Stimulated activated CD8-positive, alpha-beta memory T cell treated with anti-CD3 and anti-CD28 coated beads, Interleukin-7, amount 100 ng/mL, for 4 hours (primary cell): ENCODE data around the gene SP1.
A peak's percentile ranks its signal among the peaks of the same experiment; 100 is the strongest.
"Not testable (repeated sequence)": the region's sequence is repeated elsewhere in the genome, so short reads cannot be mapped to it uniquely, and the experiment has no call there.

Experiments
- DNase-seq, 2 donors: peaks; one replicate each; pipeline ENCODE4 v3.0.0-alpha.2; 2020; ENCODE audit warnings: low read depth in 2 of 2

Gene SP1

DNA sequence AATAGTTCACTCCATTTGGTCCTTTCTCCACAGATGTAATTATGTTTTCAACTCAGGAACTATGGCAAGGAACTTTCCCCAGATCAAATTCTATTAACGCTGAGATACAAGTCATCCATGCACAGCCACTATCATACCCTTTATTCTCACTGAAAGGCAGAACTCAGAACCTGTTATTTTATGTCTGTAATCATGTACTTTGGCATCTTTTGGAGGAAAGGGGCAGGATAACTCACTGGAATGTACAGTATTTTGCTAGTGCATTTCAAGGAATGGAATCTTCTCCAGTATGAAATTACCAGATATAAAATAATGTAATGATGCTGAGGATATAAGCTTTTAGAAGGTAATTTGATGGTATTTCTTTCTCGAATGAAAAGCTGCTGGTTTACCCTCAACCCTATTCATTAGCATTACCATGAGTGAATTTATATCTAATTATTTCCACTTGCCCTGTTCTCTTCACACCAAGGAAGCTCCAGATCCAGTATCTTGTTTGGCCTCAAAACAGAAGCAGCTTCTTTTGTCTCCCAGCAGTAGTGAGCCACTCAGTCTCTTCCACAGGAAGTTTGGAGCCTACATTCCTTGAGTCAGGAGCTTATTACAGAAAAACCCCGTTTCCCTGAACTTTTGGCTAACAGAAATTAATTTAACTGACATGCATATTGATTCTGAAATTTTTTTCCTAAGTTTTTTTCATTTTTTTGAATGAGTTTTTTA lies 33.7 kb downstream of the SP1 start:
- DNase-seq, result no peak

DNA sequence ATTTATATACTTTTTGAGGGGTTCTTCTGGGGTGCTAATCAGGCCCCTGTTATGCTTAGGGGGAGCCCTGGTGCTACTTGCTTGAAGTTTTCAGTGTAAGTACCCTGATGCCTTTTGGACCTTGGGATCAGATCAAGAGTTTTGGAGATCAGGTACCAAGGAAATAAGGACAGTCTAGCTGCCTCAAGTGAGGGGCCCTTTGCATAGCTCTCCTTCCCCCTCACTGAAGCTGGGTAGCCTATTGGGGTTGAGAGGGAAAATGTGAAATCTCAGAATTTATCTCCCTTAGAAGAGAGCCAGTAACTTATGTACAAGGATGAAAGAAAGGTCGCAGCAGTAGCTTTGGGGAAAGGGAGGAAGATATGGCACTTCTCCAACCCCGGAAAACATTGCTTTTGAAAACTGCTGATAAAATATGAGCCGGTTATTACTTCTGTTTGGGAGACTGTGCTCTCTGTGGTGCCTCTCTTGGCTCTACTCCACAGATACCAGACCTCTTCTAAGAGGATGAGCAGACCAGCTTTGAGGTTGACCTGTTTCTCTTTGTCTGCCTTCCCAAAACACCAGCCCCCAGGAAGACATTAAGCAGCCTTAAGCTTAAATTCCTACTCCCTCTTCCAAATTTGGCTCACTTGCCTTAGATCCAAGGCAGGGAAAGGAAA lies 34.9 kb downstream of the SP1 start:
- no peak for DNase-seq

DNA sequence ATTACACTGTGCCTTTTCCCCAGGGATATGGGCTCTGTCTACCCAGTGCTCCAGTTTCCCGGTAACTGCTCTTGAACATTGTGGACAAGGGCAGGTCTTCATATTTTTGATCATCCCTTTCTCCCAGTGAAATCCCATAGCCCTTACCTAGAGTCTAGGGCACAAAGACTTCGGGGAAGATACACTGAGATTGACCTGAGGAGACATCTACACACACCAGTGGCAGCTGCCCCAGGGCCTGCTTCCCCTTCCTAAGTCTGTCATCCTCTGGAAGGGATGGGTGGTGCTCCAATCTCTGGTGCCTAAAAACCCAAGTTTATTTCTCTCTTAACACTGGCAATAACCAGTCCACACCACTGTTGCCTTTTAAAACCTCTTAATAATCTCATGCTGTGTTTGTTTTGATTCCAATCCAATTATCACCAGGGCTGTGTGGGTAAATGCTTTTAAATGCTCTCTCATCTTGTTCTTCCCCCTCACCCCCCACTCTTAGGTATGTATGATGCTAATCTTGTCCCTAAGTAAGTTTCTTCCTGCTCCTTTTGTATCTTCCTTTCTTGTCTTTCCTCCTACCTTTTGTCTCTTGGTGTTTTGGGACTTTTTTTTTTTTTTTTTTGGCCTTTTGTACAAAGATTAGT lies 35.9 kb downstream of the SP1 start:
- not testable (repeated sequence) for DNase-seq

DNA sequence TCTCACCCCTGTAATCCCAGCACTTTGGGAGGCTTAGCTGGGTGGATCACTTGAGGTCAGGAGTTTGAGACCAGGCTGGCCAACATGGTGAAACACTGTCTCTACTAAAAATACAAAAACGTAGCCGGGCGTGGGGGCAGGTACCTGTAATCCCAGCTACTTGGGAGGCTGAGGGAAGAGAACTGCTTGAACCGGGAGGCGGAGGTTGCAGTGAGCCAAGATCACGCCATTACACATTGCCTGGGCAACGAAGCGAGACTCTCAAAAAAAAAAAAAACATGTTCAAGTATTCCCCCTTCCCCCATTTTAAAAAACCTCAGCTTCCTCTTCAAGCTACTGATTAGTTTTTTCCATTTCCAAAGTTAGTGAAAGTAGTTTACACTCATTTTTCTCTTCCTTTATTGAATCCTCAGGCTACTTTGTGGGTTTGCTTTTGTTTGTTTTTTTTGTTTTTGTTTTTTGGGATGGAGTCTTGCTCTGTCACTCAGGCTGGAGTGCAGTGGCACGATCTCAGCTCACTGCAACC lies 37.4 kb downstream of the SP1 start:
- DNase-seq, result not testable (repeated sequence)

DNA sequence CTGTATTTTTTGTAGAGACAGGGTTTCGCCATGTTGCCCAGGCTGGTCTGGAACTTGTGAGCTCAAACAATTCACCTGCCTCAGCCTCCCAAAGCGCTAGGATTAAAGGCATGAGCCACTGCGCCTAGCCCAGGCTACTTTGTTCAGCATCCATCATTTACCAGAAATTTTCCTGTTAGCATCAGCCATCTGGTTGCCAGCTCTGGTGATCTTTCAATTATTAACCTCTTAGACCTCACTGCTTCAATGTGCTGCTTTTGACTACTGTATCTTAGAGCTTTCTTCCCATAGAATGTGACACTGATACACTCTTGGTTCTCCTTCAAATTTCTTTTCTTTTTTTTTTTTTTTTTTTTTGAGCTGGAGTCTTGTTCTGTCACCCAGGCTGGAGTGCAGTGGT lies 38.2 kb downstream of the SP1 start:
- DNase-seq, result no peak

DNA sequence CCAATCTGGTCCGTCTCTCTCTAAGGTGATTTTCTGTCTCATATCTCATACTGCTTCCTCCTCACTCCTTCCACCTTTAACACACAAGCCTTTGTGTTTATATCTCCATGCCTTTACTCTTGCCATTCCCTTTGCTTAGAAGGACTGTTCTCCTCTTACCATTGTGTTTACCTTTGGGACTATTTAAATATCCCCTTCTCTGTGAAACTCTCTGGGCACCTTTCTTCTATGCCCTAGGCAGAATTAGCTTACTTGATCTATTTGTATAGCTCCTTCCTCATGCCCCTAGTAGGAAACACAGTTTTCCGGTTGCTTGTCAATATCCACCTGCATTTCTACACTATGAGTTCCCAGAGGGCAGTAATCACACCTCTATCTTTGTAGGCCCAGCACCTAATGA lies 39.8 kb downstream of the SP1 start:
- no peak for DNase-seq

DNA sequence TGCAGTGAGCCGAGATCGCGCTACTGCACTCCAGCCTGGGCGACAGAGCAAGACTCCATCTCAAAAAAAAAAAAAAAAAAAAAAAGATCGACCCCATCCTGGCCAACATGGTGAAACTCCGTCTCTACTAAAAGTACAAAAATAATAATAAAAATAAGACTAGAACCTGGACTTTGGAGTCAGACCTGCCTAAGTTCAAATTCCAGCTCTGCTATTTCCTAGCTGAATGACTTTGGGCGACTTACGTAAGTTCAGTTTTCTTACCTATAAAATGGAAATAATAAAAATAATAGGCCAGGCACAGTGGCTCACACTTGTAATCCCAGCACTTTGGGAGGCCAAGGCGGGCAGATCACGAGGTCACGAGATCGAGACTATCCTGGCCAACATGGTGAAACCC lies 42.3 kb downstream of the SP1 start:
- not testable (repeated sequence) for DNase-seq

DNA sequence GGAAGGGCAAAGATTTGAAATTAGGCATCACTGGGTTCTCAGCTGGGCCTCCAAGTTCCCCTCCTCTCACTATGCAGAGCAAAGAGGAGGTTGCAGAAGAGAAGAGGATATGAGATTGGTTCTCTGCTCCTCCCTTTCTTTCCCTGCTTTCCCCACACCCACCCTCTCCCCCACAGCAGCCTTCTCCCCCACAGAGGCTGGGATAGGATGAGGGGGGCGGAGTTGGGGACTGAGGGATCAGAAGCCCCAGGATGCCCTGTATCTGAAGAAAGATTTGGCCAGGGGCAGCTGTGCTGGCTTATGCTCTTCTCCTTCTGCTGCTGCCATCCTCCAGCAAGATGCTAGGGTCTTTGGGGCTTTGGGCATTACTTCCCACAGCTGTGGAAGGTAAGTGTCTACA lies 43.6 kb downstream of the SP1 start, which contains the start of gene AMHR2:
Gene AMHR2 (plus strand): TSS at position 259 of the 400 bp plus-strand sequence. CDS start 80 bp downstream, at position 339.
- DNase-seq, result no peak

DNA sequence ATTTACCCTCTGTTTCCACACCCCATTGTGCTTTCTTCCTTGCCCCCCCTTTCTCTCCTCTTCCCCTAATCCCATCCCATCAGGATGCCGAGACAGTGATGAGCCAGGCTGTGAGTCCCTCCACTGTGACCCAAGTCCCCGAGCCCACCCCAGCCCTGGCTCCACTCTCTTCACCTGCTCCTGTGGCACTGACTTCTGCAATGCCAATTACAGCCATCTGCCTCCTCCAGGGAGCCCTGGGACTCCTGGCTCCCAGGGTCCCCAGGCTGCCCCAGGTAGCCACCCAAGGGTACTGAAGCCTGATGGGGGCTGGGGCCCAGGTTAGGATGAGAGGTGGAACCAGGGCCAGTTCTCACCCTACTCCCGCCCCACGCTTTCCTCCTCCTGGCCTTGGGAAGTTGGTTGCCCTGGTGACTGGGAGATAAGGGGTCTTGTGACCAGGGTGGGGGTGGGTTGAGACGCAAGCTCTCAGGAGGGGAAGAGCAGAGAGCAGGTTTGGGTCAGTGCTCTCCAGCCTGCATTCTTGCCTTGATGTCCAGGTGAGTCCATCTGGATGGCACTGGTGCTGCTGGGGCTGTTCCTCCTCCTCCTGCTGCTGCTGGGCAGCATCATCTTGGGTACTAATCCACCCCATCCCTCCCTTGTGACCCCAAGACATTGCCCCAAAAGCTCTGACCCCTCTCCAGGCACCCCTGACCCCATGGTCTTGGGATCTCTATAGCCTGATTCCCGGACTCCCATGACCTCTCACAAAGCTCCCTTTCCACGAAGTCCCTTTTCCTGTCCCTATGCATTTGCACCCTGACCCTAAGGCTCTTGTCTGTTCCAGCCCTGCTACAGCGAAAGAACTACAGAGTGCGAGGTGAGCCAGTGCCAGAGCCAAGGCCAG lies 44.9 kb downstream of the SP1 start:
- DNase-seq, result no peak

DNA sequence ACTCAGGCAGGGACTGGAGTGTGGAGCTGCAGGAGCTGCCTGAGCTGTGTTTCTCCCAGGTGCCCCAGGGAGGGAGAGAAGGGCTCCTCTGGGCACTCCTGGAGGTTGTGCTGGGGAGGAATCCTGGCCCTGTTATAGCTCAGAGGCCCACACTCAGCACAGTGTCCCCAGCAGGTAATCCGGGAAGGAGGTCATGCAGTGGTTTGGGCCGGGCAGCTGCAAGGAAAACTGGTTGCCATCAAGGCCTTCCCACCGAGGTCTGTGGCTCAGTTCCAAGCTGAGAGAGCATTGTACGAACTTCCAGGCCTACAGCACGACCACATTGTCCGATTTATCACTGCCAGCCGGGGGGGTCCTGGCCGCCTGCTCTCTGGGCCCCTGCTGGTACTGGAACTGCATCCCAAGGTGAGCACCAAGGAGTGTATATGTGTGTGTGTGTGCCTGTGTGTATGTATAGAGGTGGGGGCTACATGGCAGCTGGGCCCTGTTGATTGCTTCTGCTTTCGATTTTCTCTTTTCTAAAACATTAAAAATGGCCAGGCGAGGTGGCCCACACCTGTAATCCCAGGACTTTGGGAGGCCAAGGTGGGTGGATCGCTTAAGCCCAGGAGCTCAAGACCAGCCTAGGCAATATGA lies 45.7 kb downstream of the SP1 start:
- no peak for DNase-seq

DNA sequence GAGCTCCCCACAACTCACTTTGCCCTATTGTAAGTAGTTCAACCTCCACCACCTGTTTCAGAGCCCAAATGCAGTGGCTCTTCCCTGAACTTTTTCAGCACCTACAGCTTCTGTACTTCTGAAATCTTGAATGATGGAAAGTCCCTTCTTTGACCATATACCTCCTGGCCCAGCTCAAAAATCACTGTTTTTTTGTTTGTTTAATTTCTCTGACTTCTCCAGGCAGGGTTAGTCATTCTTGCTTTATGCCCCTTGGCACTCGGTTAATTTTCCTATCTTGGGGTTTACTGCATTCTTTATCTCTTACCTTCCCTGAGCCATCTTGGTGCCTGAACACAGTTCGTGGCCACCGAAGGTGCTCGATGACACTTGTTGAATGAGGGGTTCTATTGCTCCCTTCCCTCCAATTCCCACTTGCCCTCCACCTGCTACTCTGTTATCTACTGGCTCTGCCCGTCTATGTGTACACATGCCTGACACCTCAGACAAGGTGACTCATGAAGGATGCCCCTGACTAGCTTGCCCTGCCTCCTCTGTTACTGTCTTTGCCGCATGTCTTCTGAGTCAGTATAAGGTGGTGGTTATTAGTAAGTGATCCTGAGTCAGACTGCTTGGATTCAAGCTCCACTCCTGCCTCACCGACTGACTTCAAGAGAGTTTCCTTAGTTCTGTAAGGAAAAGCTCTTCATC lies 48.1 kb downstream of the SP1 start:
- peak in 1 of 2 donors; percentile 11 for DNase-seq

DNA sequence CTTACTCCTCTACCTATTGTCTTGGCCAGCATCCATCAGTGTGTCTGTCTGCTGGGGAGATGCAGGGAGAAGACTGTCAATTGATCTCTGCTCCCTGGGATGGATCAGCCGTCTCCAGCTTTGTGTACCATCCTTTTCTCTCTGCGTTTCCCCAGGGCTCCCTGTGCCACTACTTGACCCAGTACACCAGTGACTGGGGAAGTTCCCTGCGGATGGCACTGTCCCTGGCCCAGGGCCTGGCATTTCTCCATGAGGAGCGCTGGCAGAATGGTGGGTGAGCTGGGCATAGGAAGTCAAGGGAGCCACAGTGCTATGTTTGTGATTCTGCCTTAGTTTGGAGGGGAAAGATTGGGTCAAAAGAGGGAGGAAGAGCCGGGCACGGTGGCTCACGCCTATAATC lies 48.8 kb downstream of the SP1 start:
- no peak for DNase-seq

DNA sequence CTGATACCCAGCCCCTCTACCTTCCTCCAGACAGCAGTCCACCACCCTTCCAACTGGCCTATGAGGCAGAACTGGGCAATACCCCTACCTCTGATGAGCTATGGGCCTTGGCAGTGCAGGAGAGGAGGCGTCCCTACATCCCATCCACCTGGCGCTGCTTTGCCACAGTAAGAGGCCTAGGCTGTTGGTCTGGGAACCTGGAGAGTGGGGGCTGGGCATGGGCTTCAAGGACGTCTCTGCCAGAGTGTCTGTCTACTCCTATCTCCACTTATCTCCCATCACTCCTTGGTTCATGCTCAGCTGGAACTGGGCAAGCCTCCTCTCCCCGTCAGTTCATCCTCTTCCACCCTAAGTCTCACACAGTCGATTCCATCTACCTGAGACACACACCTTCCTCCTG lies 50.1 kb downstream of the SP1 start:
- no peak for DNase-seq

DNA sequence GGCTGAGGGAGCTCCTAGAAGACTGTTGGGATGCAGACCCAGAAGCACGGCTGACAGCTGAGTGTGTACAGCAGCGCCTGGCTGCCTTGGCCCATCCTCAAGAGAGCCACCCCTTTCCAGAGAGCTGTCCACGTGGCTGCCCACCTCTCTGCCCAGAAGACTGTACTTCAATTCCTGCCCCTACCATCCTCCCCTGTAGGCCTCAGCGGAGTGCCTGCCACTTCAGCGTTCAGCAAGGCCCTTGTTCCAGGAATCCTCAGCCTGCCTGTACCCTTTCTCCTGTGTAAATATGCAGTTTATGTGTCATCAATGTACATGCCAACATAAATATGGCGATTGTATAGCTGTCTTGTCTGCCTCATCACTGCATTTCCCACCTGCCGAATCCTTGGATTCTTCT lies 51.2 kb downstream of the SP1 start:
- DNase-seq, result no peak

DNA sequence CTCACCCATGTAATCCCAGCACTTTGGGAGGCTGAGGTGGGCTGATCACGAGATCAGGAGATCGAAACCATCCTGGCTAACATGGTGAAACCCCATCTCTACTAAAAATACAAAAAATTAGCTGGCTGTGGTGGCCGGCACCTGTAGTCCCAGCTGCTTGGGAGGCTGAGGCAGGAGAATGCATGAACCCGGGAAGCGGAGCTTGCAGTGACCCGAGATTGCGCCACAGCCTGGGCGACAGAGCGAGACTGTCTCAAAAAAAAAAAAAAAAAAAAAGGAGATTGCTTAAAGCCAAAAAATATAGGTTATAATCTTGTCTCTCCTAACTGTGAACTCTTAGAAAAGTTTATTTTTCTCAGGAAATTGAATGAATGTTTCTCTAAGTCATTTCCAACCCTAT lies 55.4 kb downstream of the SP1 start:
- not testable (repeated sequence) for DNase-seq

DNA sequence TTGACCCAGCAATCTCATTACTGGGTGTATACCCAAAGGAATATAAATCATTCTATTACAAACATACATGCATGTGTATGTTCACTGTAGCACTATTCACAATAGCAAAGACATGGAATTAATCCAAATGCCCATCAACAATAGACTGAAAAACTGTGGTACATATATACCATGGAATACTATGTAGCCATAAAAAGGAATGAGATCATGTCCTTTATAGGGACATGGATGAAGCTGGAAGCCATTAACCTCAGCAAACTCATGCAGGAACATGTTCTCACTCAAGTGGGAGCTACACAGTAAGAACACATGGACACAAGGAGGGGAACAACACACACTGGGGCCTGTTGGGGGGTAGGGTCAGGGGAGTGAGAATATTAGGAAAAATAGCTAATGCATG lies 59.6 kb downstream of the SP1 start:
- not testable (repeated sequence) for DNase-seq

DNA sequence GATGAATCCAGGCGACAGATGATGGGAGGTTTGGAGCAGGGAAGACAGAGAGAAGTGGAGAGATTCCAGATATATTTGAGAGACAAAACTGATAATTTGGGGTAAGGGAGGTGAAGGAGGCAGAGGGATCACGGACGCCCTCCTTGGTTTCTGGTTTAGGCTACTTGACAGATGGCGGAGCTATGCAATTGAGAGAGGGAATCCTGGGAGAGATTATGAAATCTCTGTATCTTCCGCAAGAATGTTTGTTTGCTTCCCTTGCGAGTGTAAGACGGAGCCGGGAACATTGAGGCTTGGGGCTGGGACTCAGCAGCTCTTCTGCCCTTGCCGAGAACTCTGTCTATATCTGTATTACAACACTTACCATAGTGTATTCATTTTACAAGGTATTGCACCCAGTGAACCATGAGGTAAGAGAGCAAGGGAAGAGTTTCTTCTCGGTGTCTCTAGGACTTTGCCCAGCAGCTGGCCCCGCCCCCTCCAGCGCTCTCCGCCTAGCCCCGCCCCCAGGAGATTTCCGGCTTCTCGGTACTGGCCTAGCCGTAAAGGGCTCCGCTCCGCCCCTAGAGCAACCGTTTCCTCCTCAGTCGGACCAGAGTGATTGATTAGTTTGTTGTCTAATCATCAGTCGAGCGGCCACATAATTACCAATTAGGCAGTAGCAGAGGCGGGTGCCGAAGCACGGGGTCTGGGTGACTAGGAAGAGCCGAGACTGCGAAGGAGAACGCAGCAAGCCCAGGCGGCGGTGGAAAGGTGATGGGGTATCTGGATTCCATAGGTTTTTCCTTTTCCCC lies 61.3 kb downstream of the SP1 start, which contains the start of gene PRR13:
Gene PRR13 (plus strand): TSS at position 695 of the 794 bp plus-strand sequence. CDS start 981 bp downstream, outside the sequence.
- peak; percentile 98 for DNase-seq

DNA sequence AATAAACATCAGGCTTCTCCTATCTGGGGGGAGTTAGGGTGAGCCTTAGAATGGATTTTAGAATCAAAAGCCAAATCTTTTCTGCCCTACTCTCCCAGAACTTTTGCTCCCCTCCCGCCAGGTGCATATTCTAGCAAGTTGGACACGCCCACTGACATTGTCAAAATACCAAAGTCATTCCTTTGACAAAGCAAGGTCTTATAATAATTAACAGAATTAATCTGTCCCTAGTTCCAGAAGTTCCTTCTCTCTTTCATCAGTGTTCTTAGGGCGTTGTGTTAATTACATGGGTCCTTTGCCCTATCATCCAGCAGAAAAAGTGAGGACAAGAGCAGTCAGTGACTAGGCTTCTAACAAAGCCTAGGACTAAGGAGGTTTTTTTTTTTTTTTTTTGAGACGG lies 64.0 kb downstream of the SP1 start:
- DNase-seq, result no peak

DNA sequence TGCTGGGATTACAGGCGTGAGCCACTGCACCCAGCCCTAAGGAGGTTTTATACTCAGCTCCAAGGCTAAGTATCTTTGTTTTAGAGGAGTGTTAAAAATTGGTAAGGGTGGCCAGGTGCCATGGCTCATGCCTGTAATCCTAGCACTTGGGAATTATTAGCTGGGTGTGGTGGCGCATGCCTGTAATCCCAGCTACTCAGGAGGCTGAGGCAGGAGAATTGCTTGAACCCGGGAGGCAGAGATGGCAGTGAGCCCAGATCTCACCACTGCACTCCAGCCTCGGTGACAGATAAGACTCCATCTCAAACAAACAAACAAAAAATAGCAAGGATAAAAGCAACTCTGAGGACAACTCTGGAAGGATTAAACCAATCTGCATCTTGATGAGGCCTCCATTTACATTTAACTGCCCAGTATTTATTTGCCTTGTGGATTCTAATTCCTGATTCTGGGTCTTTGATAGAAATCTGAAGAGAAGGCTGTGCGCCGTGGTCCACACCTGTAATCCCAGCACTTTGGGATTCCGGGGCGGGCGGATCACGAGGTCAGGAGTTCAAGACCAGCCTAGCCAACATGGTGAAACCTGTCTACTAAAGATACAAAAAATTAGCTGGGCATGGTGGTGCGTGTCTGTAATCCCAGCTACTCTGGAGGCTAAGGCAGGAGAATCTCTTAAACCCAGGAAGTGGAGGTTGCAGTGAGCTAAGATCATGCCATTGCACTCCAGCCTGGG lies 64.8 kb downstream of the SP1 start:
- not testable (repeated sequence) for DNase-seq
